GM21576 (cell line): ENCODE results near the gene AP2S1.
"Not testable (repeated sequence)": the region's sequence is repeated elsewhere in the genome, so short reads cannot be mapped to it uniquely, and the experiment has no call there.

ENCODE experiments used
- ATAC-seq: cut with Tn5 transposase; IDR thresholded peaks from one replicate; pipeline ENCODE4 v1.9.1; 2021; ENCODE audit warnings: mild to moderate bottlenecking, moderate library complexity; ENCODE audit not compliant: unreplicated experiment

Gene AP2S1

GRCh38 chr19:46850228-46851203 lies at the start of gene AP2S1:
Gene AP2S1, minus strand, starts transcription at chr19:46850846. Its CDS starts 80 bp downstream, at chr19:46850766.
- peak; percentile 90 for ATAC-seq

- ATAC-seq = no peak
These were observed 49.7 kb upstream of the AP2S1 start for GRCh38 chr19:46900341-46900740.

GRCh38 chr19:46898731-46899130 lies 48.1 kb upstream of the AP2S1 start:
- no peak for ATAC-seq

- no peak for ATAC-seq
These were observed 45.6 kb upstream of the AP2S1 start for GRCh38 chr19:46896076-46896794.

- ATAC-seq = no peak
These were observed 41.9 kb upstream of the AP2S1 start for GRCh38 chr19:46892252-46893179.

GRCh38 chr19:46890423-46891170 lies 40.0 kb upstream of the AP2S1 start:
- ATAC-seq = no peak

GRCh38 chr19:46887240-46887782 lies 36.7 kb upstream of the AP2S1 start:
- ATAC-seq = no peak

- ATAC-seq = no peak
These were observed 36.0 kb upstream of the AP2S1 start for GRCh38 chr19:46886546-46887239.

GRCh38 chr19:46885411-46885810 lies 34.8 kb upstream of the AP2S1 start:
- no peak for ATAC-seq

- ATAC-seq = not testable (repeated sequence)
These were observed 32.1 kb upstream of the AP2S1 start for GRCh38 chr19:46882751-46883150.

GRCh38 chr19:46882034-46882433 lies 31.4 kb upstream of the AP2S1 start:
- no peak for ATAC-seq

- ATAC-seq = no peak
These were observed 30.4 kb upstream of the AP2S1 start for GRCh38 chr19:46881092-46881491.

GRCh38 chr19:46880431-46880830 lies 29.8 kb upstream of the AP2S1 start:
- no peak for ATAC-seq

GRCh38 chr19:46878613-46879375 lies 28.1 kb upstream of the AP2S1 start:
- no peak for ATAC-seq

GRCh38 chr19:46875657-46876056 lies 25.0 kb upstream of the AP2S1 start:
- ATAC-seq = no peak

GRCh38 chr19:46875234-46875633 lies 24.6 kb upstream of the AP2S1 start:
- ATAC-seq = no peak

GRCh38 chr19:46872967-46873366 lies 22.3 kb upstream of the AP2S1 start:
- ATAC-seq = no peak

- not testable (repeated sequence) for ATAC-seq
These were observed 20.5 kb upstream of the AP2S1 start for GRCh38 chr19:46871173-46871572.
